CD4-positive, alpha-beta T cell (primary cell): ENCODE measurements around the gene MPI. TPM values are rescaled to one million over a fixed set of nuclear protein-coding genes. Genes with fewer than 3 reads are reported as not detected.
"Not testable (repeated sequence)": the region's sequence is repeated elsewhere in the genome, so short reads cannot be mapped to it uniquely, and the experiment has no call there.

Experiments used
- ATAC-seq: fragments of 200-7000 bp; cut with Tn5 transposase; one replicate; pipeline ENCODE4 v1.10.0; 2022; ENCODE audit warnings: mild to moderate bottlenecking; ENCODE audit not compliant: poor library complexity
- CTCF ChIA-PET: fragments of 350-600 bp; sonication (Branson Sonifier 250); formaldehyde crosslinking; loops from one replicate; lab custom pipeline; 2021; ENCODE audit warnings: antibody characterized with exemption, inconsistent platforms; lab: Charles Lee
- POLR2A ChIA-PET: fragments of 350-600 bp; sonication (Branson Sonifier 250); formaldehyde crosslinking; loops from one replicate; lab custom pipeline; 2021; ENCODE audit warnings: antibody characterized with exemption, inconsistent platforms; lab: Charles Lee
- DNase-seq, 14 experiments: peaks; one replicate each; pipeline ENCODE4 v3.0.0-alpha.2; 2013 to 2020; ENCODE audit warnings: mixed read lengths in 2 of 14
- H3K27ac ChIP-seq, 2 donors: one replicate each; pipeline versions ENCODE4 v1.5.1 to v1.7.0; 2013; ENCODE audit warnings: low read length in 2 of 2, low read depth in 1 of 2, mild to moderate bottlenecking in 1 of 2
- H3K27me3 ChIP-seq, 2 experiments: 1 replicate in 1 of 2; 2 replicates in 1 of 2; pipeline versions ENCODE4 v1.6.1 to v1.7.0; 2013; ENCODE audit warnings: low read length in 2 of 2, control low read depth in 1 of 2, mild to moderate bottlenecking in 1 of 2, moderate library complexity in 1 of 2; ENCODE audit not compliant: insufficient read depth in 2 of 2, control insufficient read depth in 1 of 2
- H3K36me3 ChIP-seq: one replicate; pipeline ENCODE4 v1.6.1; 2013; ENCODE audit warnings: low read length, control low read depth; ENCODE audit not compliant: insufficient read depth
- H3K4me1 ChIP-seq: one replicate; pipeline ENCODE4 v1.6.1; 2013; ENCODE audit warnings: low read length, control low read depth; ENCODE audit not compliant: insufficient read depth
- H3K4me3 ChIP-seq: one replicate; pipeline ENCODE4 v1.5.1; 2013; ENCODE audit warnings: mild to moderate bottlenecking, low read length, moderate library complexity
- H3K9me3 ChIP-seq, 2 experiments: 1 replicate in 1 of 2; 2 replicates in 1 of 2; pipeline versions ENCODE4 v1.6.1 to v1.7.0; 2013; ENCODE audit warnings: low read length in 2 of 2, mild to moderate bottlenecking in 2 of 2, control low read depth in 1 of 2, moderate library complexity in 1 of 2; ENCODE audit not compliant: control insufficient read depth in 1 of 2, insufficient read depth in 1 of 2
- H3K27ac Mint-ChIP-seq: one replicate; pipeline ENCODE4 v1.8.0; 2020; ENCODE audit warnings: mixed read lengths
- H3K27me3 Mint-ChIP-seq: one replicate; pipeline ENCODE4 v1.8.0; 2021; ENCODE audit warnings: mixed read lengths
- H3K36me3 Mint-ChIP-seq: one replicate; pipeline ENCODE4 v1.8.0; 2021; ENCODE audit warnings: low read depth, mixed read lengths
- H3K4me1 Mint-ChIP-seq: one replicate; pipeline ENCODE4 v1.8.0; 2021; ENCODE audit warnings: low read depth, mixed read lengths
- H3K4me3 Mint-ChIP-seq: one replicate; pipeline ENCODE4 v1.8.0; 2020; ENCODE audit warnings: mild to moderate bottlenecking, mixed read lengths
- H3K9me3 Mint-ChIP-seq: one replicate; pipeline ENCODE4 v1.8.0; 2020; ENCODE audit warnings: mixed read lengths
- CTCF ChIP-seq: fragments of 200-600 bp; IDR thresholded peaks from one replicate; pipeline ENCODE4 v1.8.0; 2022; ENCODE audit warnings: antibody characterized with exemption, mild to moderate bottlenecking
- intact Hi-C, 2 experiments: fragments of 100-400 bp; cut with DNase I in 1 of 2; cut with micrococcal nuclease in 1 of 2; formaldehyde crosslinking; loops; one replicate each; pipeline versions ENCODE4 v1.15.1 to v1.9.0; 2023 to 2025; cut with DNase I, micrococcal nuclease
- total RNA-seq, 174 experiments: library from RNA in 2 of 174; stranded (reverse) in 2 of 174; gene quantifications; one replicate each; pipeline ENCODE4 v1.2.3 and lab custom pipeline; 2021 to 2026

MPI gene
- total RNA-seq, 2 experiments from 2014 or later = 28.9 to 30.3 TPM

- H3K27me3 Mint-ChIP-seq = no peaks in the 10 kb centered on the region
- H3K9me3 Mint-ChIP-seq = no peaks in the 10 kb centered on the region
- ChIA-PET CTCF (interaction anchor here (1.0 to 1.8 kb wide), 3 partner anchors 32 to 299 kb away, joined by 3 to 4 read pairs (median 4); no protein-coding TSS in a partner anchor), POLR2A (interaction anchor here (0.9 to 1.7 kb wide), 2 partner anchors 27 to 512 kb away, joined by 3 to 5 read pairs; partner anchors contain the start of gene FAM219B)
- intact Hi-C loops = loop anchor here (10.0 kb wide), 4 partner anchors 239 to 939 kb away; partner anchors contain the start of genes ARID3B (in 1 of the 2), EDC3 (in 1 of the 2), PML (in 1 of the 2) and SNUPN (in 1 of the 2)
- ATAC-seq (no peak), DNase-seq (no peak)
- H3K4me3 Mint-ChIP-seq = peak overlapping the region; percentile 39
- H3K4me1 Mint-ChIP-seq = peaks cover 37% of the 10 kb centered on the region
- Histone ChIP-seq H3K4me1 (peaks cover 35% of the 10 kb centered on the region), H3K27ac (no peak overlapping the region), H3K27me3 (no peaks in the 10 kb centered on the region), H3K4me3 (no peak overlapping the region), H3K9me3 (no peaks in the 10 kb centered on the region), H3K36me3 (peaks cover 12% of the 10 kb centered on the region)
- H3K27ac Mint-ChIP-seq = peak overlapping the region; percentile 53
- no peak for TF ChIP-seq CTCF
- H3K36me3 Mint-ChIP-seq = peaks cover 38% of the 10 kb centered on the region
These were observed 43.7 kb downstream of the MPI start for GRCh38 chr15:74933573-74933972.

- peak overlapping the region; percentile 77 for H3K4me3 Mint-ChIP-seq
- not testable (repeated sequence) for H3K27ac ChIP-seq, ATAC-seq, DNase-seq, H3K9me3 Mint-ChIP-seq, H3K27me3 Mint-ChIP-seq, H3K36me3 ChIP-seq, H3K27ac Mint-ChIP-seq, H3K9me3 ChIP-seq, H3K4me3 ChIP-seq, H3K27me3 ChIP-seq
- CTCF ChIA-PET = interaction anchor here (0.9 to 2.1 kb wide), 3 partner anchors 15 to 300 kb away, joined by 3 to 5 read pairs (median 3); no protein-coding TSS in a partner anchor
- H3K4me1 ChIP-seq = peaks cover 37% of the 10 kb centered on the region
- peaks cover 37% of the 10 kb centered on the region for H3K4me1 Mint-ChIP-seq
- POLR2A ChIA-PET = interaction anchor here (1.4 to 1.5 kb wide), 2 partner anchors 45 to 65 kb away, joined by 3 read pairs; partner anchors contain the start of gene MPI
- intact Hi-C loops = loop anchor here (5.0 to 10.0 kb wide), 8 partner anchors 43 to 940 kb away; partner anchors contain the start of genes ARID3B (in 1 of the 2), C15orf39 (in 1 of the 2), CSK (in 1 of the 2) and EDC3 (in 1 of the 2)
- peaks cover 26% of the 10 kb centered on the region for H3K36me3 Mint-ChIP-seq
These were observed 45.4 kb downstream of the MPI start for GRCh38 chr15:74935193-74935592.

GRCh38 chr15:74937272-74937589, 47.4 kb downstream of the MPI start:
- Histone ChIP-seq H3K4me3 (peak overlapping the region; percentile 82), H3K36me3 (no peaks in the 10 kb centered on the region), H3K27ac (peak overlapping the region in 1 of 2 donors; percentile 74), H3K4me1 (peaks cover 37% of the 10 kb centered on the region), H3K9me3 (no peaks in the 10 kb centered on the region), H3K27me3 (no peaks in the 10 kb centered on the region)
- DNase-seq (no peak), ATAC-seq (no peak)
- Mint-ChIP-seq H3K27me3 (no peaks in the 10 kb centered on the region), H3K4me3 (peak overlapping the region; percentile 98), H3K27ac (peak overlapping the region; percentile 84), H3K4me1 (peaks cover 32% of the 10 kb centered on the region), H3K9me3 (no peaks in the 10 kb centered on the region), H3K36me3 (peaks cover 15% of the 10 kb centered on the region)
- POLR2A ChIA-PET = interaction anchor here (0.8 to 2.0 kb wide), 15 partner anchors 12 to 942 kb away, joined by 3 to 17 read pairs (median 5); partner anchors contain the start of genes C15orf39, CLK3, FAM219B and PML
- intact Hi-C loops = loop anchor here (2.0 to 10.0 kb wide), 10 partner anchors 45 to 942 kb away; partner anchors contain the start of genes ARID3B (in 1 of the 2), C15orf39 (in 1 of the 2), CSK (in 1 of the 2) and EDC3 (in 1 of the 2)
- no peak for TF ChIP-seq CTCF
- CTCF ChIA-PET = interaction anchor here (1.6 to 2.1 kb wide), 3 partner anchors 13 to 156 kb away, joined by 5 read pairs; partner anchors contain the start of gene RPP25
